NT2/D1 (cell line): ENCODE data around the gene OR9Q1.

Source experiments
- SUZ12 ChIP-seq: IDR thresholded peaks from 2 replicates; pipeline ENCODE4 v1.6.1; 2011; ENCODE audit not compliant: insufficient read length, insufficient read depth; ENCODE audit errors: extremely low read depth
- YY1 ChIP-seq: IDR thresholded peaks from 2 replicates; pipeline ENCODE4 v1.6.1; 2011; ENCODE audit not compliant: insufficient read length, insufficient read depth
- ZNF274 ChIP-seq: IDR thresholded peaks from 2 replicates; pipeline ENCODE4 v1.6.1; 2011; ENCODE audit warnings: mild to moderate bottlenecking, low read depth, low read length

DNA sequence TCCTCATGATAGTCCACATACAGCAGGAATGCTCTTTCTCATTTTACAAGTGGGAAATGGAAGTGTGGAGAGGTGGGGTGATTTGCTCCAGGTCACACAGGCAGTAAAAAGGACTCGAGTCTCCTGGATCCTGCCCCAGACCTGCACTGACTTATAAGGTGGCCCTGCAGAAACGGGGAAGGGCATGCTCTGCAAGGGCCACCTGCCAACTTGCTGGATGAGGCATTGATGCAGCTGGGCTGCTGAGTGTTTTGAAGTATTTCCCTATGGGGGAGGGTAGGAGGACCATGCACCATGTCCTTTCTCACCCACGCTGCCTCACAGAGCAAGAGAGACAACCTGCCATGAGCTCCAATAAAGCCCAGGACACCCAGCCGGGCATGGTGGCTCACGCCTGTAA lies 44.0 kb downstream of the OR9Q1 start:
- TF ChIP-seq YY1 (no peak), ZNF274 (no peak), SUZ12 (no peak)
